NCI-H1694 treated with DMSO at 0.1 percent for 48 hours (cell line): ENCODE data around the gene MRO.
"Not testable (repeated sequence)": the region's sequence is repeated elsewhere in the genome, so short reads cannot be mapped to it uniquely, and the experiment has no call there.

Experiments used
- DNase-seq: peaks from one replicate; lab custom pipeline; 2025; lab: John Stamatoyannopoulos, UW

MRO gene

DNA sequence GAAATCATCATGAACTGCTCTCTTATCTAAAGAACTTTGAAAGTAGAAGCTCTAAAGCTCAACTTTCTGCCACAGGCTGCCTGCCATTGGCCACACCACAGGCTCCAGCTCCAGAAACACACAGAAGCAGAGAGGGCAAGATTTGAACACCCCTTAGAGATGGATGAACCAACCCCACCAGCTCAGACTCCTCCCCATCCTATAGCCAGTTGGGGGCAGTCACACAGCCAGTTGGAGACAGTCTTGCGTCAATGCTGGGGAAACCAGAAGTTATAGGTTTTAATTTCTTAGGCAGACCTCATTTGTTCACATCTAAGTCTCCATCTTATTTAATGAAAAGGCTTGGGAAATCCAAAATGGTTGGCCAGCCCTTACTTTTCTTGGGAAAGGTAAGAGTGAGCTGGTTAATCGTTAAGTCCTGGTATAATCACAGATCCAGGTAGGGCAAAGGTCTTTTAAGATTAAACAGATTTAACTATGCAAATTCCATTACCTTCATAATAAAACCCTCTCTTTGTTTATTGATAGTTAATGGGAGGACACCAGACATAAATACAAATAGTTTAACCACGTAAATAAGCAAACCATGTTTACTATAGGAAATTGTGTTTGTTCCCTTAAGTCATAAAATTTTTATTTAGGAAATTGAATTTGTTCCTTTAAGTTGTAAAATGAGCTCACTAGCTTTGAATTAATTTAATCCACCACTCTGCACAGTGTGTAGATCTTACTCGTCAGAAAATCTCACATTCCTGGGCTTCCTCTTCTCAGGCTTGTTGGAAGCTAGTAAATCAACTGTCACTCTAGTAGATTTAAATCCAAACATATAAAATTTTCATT, 28.0 kb downstream of the MRO start:
- no peak for DNase-seq

DNA sequence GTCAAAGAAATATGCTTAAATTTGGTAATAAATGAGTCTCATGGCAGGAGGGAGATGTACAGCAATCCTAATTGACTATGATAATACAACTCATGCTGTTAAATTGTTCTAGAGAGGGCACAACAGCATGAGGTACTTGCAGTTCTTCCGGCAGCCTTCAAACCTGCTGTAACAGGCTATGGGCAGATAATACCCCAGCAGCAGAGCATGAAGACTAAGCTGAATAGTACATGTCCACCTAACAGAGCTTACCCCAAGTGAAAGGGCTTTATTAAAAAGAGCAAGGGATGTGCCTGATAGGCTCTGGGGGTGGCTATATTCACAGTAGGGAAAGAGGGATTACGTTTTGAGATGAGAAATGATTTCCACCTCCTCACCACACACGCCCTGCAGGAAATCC, 28.9 kb downstream of the MRO start:
- no peak for DNase-seq

DNA sequence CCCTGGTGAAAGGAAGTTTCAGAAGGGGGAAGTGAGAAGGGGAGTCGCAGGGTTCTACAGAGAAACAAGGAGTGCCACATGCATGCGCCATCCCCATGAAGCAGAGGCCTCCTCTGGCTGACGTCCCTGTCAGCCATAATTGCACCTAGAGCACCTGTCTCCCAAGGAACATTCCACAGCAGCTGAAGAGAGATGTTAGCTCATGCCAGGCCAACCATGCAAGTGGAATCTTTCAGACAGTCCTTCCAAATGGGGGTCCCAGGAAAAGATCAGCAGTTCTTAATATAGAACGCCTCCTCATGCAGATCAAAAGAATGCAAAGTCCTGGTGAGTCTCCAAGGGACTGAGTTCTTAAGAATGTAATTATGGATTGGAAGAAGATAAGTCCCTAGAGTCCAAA, 29.6 kb downstream of the MRO start:
- DNase-seq = no peak

DNA sequence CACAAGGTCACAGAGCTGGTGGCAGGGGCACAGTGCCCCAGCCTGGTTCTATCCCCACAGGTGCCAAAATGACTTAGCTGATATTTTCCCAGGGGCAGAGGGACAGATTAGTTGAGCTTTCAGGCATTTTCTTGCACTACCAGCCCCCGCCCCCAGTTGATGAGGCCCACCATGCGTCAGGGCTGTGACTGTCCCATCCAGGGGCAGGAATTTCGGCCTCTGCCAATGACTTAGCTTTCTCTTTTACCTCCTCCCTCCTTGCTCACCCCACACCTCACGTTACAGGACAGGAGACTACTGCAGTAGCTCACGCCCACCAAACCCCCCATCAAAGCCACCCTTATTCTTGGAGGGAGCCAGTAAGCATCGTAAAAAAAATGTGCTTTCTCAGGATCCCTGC, 31.5 kb downstream of the MRO start:
- no peak for DNase-seq

DNA sequence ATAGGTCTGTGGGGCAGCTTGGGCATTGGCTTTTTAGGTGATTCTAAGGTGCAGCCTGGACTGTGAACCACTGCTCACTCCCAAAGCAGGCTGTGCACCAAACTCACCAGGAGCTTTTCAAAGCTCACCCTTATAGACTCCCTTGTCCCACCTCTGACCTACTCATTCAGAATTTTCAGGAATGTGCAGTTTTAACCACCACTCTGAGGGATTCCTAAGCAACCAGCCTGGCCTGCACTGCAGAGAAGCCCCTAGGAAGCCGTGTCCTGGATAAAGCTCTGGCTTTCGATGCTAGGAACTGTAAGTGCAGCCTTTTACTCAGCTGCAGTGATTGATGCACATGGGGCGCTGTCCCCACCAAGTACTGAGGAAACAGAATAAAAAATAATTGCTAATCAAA, 33.0 kb downstream of the MRO start:
- DNase-seq = no peak

DNA sequence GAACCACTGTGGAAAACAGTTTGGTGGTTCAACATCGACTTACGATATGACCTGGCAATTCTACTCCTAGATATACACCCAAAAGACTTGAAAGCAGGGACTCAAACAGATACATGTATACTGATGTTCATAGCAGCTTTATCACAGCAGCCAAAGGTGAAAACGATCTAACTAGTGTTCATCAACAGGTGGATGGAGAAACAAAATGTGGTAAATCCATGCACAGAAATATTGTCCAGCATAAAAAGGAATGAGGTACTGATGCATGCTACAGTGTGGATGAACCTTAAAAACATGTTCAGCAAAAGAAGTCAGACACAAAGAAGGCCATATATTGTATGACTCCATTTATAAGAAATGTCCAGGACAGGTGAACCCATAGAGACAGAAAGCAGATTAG, 36.3 kb downstream of the MRO start:
- DNase-seq = no peak

DNA sequence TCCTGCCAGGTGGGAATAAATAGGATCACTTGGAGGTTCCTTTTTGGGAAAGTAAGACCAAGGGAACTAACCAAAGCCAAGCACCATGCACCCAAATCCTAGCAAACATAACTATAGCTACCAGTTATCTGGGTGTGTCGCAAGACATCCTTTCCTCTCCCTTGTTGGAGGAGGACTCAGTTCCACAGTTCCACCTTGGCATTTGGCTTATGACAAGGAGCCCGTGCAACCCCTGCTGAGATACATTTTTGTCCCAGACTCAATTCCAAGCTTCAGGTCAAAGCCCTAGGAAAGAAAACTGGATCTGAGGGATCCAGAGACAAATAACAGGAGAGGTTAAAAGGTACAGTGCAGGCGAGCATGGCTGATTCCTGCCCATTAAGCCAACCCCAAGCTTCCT, 40.8 kb downstream of the MRO start:
- DNase-seq = not testable (repeated sequence)

DNA sequence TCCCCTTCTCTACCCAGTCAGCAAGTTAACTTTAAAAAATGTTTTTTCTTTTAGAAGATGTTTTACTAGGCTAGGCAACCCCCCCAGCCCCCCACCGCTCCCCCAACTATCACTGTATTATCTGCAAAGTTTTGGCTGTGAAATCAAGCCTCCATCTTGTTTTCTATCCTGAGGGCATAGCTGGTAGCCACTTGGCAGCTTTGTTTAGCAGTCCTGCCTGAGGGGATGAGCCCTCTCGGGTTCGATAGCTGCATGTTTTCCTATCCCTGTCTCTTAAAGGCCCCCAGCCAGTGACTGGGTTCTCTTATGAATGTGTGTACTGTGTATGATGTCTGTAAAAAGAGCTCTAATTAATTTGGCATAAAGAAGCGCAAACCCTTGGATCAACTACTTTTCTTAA, 43.4 kb downstream of the MRO start:
- no peak for DNase-seq

DNA sequence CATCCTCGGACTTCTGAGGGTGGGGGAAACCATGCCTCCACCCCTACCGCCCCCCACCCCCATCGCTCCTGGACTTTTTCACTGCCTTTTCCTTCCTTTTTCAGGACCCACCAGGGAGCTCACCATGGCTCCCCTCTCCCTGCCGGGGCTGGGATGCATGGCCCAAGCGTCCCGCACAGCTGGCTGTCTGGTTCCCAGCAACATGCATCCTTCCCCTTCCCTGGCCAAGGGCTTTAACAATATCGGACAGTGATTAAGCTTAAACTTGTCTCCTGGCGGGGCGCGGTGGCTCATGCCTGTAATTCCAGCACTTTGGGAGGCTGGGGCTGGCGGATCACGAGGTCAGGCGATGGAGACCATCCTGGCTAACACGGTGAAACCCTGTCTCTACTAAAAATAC, 44.1 kb downstream of the MRO start:
- no peak for DNase-seq

DNA sequence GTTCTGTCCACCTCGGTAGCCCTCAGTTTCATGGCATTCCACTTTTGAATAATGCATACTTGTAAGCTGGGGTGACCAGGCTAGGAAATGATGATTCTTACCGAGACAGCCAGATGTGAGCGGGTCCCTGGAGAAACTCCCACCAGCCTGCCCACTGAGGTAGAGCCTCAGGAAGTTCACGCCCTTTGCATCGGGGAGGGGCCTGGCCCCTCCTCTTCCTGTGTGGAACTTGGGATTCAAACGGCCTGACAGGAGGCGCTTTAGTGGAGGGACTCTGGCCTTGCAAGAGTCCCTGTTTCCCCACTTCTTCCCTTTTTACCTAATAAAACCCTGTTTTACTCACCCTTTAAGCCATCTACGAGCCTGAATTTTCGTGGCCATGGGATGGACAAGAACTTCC, 44.6 kb downstream of the MRO start:
- no peak for DNase-seq

DNA sequence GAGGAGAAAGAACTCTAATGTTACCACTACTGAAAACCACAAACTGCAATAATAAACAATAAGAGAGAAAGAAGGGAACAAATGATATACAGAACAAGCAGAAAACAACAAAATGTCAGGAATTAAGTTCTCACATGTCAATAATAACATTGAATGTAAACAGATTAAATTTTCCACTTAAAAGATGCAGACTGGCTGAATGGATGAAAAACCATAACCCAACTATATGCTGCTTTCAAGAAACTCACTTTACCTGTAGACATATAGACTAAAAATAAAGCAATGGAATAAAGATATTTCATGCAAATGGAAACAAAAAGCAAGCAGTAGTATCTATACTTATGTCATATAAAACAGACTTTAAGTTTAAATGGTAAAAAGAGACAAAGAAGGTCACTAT, 50.4 kb downstream of the MRO start:
- DNase-seq = no peak

DNA sequence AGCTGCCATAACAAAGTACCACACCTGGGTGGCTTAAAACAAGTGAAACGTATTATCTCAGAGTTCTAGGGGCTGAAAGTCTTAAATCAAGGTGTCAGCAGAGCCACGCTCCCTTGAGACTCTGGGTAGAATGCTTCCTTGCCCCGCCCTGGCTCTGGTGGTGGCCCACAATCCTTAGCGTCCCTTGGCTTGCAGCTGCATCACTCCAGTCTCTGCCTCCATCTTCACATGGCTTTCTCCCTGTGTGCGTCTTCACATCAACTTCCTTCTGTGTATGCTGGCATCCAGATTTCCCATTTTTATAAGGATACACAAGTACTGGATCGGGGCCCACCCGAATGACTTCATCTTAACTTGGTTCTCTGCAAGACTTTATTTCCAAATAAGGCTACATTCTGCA, 62.5 kb downstream of the MRO start:
- DNase-seq = no peak

DNA sequence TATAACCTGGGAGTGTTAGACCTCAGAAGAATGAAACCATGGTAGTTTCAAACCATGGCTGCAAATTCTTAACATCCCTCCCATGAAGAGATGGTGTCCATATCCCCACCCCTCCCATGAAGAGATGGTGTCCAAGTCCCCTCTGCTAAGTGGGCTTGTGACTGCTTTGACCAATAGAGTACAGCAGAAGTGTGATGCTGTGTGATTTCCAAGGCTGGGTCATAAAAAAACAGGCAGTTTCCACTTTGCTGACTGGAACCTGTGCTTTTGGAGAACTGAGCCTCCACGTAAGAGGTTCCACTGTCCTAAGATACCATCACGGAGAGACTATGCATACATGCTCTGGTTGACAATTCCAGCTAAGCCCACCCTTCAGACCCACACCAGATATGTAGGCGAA, 65.5 kb downstream of the MRO start:
- no peak for DNase-seq

DNA sequence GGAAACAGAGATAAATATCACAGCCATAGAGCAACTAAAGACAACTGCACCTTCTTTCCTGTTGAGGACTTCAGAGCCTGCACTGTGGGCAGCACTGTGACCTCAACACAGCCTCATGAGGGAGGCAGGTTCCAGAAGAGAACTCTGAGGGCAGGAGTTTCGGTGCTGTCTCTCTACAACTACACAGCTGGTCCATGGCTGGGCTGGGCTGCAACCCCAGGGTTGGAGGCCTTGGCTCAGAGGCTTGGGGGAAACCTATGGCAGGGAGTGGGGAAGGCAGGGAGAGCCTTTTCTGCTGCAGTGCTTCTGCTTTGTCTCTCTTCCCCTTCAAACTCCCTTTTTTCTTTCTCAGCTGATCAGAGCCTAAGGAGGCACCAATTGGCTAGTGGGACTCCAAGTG, 66.5 kb downstream of the MRO start:
- DNase-seq = no peak

DNA sequence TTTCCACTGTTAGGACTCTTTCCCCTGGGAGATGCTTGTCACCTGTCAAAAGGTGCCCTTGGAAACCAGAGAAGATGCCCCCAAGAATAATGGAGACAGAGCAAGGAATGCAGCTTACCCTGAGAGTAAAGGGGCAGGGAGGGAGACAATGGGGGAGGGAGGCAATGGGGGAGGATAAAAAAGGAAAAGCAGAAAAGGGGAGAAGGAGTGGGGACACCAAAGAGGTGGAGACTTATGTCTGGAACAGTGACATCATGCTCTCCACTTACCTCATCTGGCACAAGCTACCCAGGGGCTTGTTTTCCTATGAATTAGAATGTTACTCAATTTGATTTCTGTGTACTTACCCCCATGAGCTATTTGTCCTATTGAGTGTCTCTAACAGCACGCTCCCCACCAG, 67.9 kb downstream of the MRO start:
- DNase-seq = no peak

DNA sequence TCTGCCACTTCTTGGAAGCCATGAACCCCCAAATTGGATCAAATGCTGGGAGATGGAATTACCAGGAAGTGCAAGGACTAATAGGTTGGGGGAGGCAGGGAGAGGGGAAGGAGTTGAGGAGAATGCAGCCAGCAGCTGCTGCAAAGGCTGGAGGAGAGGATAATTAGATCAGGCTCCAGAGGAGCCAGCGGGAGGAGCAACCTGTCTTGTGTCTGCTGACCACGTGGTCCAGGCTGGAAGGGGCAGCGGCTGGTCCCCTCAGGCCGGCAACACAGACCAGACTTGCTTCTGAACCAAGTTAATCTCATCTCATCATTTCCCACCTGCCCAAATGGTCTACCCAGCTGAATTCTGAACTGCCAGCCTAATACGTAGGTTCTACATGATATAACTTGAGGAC, 68.3 kb downstream of the MRO start:
- DNase-seq = no peak

DNA sequence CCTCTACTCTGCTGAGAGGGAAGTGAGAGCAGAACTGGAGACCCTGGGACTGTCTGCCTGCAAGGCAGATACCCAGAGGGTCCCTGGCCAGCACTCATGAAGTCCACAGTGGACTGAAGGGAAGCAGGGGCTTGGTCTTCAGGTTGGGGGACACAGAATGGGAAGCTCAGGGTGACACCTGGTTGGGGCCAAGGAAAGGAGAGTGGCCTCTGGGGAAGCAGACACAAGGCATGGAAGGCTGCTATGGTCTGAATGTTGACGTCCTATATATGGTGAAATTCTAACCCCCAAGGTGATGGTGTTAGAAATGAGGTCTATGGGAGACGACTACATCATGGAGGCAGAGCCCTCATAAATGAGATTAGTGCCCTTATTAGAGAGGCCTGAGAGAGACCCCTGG, 69.3 kb downstream of the MRO start:
- DNase-seq = no peak

DNA sequence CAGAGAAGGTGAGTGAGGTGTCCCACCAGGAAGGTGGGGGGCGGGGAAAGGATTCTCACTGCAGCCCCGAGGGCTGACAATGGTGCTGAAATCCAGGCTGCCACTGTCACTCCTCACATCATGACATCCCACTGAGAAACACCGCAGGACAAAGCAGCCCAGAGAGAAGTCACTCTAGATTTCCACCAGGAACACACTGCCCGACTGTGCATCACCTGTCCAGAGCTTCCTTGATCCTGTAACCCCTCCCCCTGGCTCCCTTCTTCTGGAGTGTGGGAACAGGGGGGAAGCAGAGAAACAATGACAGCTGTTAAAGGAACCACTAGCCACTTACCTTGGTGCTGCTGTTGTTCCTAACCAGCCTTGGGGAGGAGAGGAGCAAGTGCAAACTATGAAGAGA, 69.9 kb downstream of the MRO start:
- DNase-seq = no peak

DNA sequence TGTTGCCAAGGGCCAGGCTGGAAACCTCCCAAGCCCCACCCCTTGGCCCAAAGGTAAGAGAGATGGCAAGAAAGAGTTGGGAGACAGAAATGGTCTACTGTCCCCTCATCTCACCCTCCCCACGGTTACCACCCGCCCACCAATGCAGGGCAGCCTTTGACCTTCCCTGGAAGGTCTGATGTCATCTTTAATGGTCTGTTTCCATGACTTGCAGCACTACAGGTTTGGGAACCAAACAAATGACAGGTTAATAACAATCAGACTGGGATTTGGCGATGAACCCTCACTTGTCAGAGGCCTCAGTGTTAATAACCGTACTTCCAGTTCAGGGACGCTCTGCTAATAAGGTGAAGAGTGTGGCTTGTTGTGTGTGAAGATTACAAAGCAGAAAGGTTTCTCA, 70.4 kb downstream of the MRO start:
- no peak for DNase-seq

DNA sequence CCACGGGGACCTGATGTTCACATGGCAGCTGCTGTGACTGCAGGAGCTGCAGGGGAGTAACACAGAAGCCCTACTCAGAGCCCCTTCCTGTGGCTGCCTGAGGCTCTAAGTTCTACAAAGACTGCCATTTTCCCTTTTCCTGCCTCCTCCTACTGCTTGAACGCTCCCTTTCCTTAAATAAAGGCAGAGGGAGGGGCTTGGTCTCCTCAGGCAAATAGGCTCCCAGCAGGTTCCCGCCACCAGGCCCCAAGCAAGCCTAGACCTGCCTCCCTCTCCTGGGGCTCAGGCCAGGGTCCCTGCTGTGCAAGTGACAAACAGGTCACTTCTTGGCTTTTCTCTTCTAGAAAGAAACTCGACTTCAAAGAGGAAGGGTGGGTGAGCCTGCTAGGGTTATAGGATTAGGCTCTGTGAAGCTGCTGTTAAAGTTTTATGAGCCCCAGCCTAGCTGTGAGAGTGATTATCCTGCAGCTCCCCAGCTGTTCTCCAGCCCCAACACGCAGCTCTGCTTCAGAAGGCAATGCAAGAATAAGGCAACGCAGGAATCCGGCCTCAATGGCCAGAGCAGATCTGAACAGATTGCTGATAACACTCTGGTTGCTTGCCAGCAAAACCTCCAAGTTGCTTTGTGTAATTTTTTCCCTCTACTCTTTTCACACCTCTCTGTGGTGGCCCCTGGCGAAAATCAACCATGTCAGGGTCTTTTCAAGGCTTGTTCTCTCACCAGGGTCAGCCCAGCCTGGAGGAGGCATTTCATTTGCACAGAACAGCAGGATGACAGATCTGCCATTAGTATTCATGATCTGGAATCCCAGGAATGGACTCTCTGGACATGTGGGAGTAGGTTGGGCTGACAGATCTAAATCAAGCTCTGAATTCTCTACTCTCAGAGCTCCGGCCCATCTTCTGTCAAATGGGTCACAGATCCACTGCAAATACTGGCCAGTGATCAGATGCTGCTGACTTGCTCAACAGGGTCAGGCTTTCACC, 71.3 kb downstream of the MRO start:
- no peak for DNase-seq

DNA sequence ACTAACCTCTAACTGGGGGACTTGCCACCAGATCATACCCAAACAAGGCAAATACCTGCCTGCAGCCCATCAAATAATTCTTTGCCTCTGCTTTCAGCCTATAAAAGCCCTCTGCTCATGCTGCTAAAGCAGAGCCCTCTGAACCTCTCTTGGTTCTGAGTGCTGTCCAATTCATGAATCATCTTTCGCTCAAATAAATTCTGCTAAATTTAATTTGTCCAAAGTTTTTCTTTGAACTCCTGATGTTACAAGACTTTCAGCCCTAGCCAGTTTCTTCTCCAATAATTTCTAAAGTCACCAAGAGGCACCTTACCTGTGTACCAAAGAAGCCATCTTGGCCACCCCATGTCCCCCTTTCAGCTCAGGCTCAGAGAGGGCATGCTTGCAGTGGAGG, 72.0 kb downstream of the MRO start:
- DNase-seq = no peak

DNA sequence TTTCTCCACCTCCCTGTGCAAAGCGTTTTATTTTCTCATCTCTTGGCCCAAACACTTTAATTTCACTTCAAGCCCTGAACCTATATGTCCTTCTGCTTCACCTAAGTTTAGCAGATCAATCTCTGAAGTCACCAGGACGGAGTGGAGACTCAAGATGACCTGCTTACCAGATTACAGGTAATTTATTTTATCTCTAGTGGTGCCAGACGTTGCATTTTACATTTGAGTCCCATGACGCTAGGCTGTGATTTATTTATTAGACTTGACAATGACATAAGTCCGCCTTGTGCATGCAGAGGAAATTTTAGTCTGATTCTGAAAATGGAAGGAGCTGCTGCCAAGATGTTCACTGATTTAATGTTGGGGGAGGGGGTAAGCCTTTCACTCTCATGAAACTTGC, 73.9 kb downstream of the MRO start:
- DNase-seq = no peak
